ENCODE results near the gene HOXB5. TPM values are rescaled to one million over a fixed set of nuclear protein-coding genes. Genes with fewer than 3 reads are reported as not detected.
A peak's percentile ranks its signal among the peaks of the same experiment; 100 is the strongest.

The HOXB5 gene
- polyA plus RNA-seq, 1 donor = 0.48 TPM

DNA sequence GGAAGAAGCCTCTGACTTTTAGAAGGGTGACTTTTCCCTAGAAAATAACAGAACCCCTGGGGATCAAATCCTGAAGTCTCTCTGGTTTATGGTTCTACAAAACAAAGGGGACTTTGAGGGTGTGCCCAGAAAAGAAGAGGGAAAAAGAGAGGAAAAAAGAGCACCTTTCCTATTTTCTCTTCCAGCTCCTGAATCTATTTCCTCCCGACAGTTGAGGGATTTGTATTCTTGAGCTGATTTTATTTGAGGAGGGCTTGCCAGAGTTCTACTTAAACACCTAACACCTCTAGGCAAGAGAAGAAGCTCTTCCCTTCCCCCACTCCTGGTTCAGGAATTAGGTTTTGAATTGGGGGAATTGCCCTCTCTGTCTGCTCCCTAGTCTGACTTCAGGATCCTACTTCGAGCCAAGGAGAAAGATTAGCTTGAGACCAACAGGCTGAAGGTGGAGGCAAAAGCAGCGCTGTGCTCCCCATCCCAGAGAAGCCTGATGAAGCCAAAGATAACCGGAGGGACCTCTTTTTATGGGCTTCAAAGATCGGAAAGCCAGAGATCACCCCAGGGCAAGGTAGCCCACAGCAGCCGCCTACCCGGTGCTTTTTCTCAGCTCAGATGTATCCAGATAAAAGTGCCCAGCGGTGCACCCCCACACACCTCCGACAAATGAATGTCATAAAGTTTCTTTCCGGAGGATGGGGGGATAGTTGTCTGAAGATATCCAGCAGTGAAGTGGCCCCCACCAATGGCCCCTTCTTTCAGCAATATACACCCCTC is 4.3 kb downstream of the HOXB5 start:
- DNase-seq = no peak

DNA sequence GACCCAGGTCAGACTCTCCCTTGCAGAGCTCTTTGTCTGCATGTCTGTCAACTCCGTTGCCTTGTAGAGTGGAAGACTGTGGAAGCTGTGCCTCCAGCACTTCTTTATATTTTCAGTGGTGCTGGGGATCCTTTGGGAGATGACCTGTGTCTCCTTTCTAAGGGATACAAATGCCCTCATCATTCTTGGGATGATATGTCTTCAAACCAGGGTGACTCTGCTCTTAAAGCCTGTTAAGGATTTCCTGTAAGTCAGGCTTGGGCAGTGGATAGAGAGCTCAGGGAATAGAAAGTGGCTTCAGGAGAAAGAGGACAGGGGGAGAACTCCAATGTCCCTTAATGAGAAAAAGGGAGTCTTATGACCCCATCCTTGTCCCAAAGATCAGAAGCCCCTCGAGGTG is 5.1 kb downstream of the HOXB5 start:
- DNase-seq = no peak

DNA sequence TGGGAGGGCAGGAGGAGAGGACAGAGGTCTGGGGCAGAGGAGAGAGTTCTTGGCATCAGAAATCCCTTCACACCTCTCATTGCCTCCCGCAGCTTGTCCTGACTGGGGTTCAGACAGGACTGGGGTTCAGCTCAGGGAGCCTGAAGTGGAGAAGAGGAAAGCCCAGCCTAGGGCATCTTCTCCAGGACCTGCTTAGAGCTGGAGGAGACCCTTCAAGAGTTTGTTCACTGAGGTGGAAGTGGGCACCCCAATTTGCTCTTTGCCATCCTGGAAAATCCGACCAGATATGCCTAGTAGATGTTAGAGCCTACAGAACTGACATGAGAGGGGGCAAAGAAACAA is 5.5 kb downstream of the HOXB5 start:
- no peak for DNase-seq

GRCh38 chr17:48587276-48588073 is 6.1 kb downstream of the HOXB5 start:
- no peak for DNase-seq

- no peak for DNase-seq
These were observed 7.0 kb downstream of the HOXB5 start for GRCh38 chr17:48586355-48587258.

DNA sequence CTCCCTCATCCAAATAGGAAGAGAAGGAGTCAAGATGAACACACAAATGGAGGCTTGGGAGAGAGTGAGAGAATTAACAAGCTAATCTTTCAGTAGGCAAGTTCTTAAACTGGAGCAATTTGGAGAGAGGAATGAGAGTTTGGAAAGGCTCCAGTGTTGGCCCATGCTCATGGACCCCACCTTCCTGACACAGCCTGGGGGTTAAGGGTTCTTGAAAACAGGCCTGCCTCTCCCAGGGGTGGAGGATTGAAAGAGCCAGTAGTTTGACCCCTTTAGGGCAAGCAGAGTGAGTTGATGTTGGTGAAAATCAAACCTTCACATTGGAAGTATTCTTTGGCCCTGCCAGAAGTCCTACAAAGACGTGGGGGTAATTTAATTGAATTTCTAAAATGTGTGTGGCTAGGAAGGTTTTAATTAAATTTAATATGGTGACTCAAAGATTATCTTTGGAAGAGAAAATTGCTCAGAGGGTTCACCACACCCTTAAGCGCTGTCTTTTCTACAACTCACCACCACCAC is 9.3 kb downstream of the HOXB5 start:
- no peak for DNase-seq

GRCh38 chr17:48583708-48584222 is 9.8 kb downstream of the HOXB5 start:
- no peak for DNase-seq

- no peak for DNase-seq
These were observed 10.9 kb downstream of the HOXB5 start for GRCh38 chr17:48582750-48583069.

DNA sequence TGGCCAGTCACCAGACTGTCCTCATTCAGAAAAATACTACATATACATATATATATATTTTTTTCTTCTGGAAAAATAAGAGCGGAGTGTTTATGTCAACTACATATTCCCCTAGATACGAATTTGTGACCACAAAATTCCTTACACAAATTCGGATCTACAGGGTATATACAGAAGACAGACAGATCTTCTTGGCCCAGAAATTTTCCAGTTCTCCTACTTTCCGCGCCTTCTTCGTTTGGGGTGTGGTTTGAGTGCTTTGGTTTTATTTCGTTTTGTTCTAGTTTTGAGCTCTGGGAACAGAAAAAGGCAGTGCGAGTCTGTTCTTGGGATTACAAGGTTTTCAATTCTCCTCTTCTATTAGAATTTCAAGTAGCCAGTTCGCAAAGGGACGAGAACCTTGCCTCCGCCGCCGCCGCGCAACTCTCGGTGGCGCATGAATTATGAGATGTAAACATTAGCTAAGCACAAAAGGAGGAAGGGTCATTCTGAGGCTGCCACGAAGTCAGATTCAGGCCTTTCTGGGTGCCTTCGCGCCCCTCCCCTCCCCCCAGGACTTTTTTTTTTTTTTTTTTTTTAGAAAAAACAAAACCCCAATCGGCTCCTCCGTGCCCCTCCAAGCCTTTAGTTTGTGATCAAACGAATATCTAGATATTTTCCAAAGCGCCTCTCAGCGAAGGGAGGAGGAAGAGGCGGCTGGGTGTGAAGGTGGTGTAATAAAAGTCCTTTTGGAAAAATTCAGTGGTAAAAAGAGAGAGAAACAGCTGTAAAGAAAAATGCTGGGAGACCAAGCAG is 13.6 kb downstream of the HOXB5 start:
- no peak for DNase-seq

DNA sequence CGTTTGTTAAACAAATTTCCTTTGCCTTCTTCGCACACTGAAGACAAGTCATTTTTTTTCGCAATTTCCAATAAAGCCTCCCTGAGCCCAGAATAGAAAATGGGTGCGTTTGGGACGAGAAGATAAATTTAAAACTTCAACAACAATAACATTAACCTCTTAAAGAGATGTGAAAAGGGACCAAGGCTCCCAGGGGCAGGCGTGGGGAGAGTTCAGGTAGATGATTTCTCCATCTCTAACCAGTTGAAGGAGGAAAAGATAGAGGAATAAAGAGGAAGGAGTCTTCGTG is 14.2 kb downstream of the HOXB5 start:
- DNase-seq = no peak

GRCh38 chr17:48578616-48579470 is 14.7 kb downstream of the HOXB5 start:
- DNase-seq = no peak

- DNase-seq = peak; percentile 43
These were observed 15.5 kb downstream of the HOXB5 start, which contains the start of gene HOXB4 for GRCh38 chr17:48577946-48578615. Gene HOXB4 (minus strand): TSS chr17:48578350. CDS start chr17:48578319, 31 bp downstream.

DNA sequence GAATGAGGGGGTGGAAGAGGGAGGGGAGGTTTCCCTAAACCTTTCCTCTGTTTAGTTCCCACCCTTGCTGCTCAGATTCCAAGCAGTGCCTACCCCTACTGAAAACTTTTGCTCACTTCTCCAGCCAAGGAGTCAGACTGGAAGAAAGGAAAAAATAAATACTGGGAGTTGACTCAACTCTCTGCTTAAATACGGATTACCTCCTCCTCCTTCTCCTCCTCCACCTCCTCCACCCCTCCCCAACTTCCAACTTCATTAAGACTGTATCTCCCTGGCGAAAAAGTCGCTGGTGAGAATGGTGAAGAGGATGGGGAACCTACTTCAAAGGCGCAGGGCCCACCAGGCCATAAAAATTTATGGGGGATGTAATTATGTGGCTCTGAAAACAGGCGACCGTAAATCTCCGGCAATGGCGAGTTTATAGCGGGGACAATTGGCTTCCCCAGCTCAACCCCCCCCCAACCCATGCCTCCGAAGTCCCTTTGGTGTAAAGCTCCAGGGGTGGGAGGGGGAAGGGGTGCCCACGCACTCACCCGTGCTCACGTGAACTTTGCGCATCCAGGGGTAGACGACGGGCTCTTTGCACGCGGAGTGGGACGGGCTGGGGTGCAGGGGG is 16.1 kb downstream of the HOXB5 start:
- DNase-seq = no peak

DNA sequence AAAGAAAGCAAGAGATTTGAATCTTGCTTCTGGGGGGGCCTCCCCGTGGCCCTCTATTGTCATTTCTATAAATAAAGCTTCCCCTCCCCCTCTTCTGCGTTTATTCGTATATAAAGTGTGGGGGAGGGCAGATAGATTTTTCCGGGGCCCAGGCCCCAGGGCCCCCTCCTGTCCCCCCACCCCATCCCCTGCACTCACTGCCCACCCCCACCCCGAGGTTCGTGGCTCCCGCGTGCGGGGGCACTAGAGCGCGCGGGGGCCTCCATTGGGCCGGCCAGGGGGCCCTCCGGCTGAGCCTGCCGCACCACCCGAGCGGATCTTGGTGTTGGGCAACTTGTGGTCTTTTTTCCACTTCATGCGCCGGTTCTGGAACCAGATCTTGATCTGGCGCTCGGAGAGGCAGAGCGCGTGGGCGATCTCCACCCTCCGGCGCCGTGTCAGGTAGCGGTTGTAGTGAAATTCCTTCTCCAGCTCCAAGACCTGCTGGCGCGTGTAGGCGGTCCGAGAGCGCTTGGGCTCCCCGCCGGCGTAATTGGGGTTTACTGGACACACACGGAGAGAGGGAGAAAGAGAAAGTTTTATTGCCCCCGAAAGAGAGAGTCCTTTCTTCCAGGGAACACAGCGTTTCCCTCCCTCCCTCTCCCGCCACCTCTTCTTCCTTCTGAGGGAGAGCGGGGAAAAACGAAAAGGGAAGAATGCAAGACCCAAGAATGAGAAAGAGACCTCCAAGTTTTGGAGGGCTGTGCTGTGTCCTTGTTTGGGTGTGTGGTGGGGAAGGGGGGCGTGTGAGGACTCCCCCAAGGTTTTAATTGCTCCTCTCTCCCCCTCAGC is 16.9 kb downstream of the HOXB5 start:
- no peak for DNase-seq

- no peak for DNase-seq
These were observed 17.7 kb downstream of the HOXB5 start for GRCh38 chr17:48575673-48576478.

DNA sequence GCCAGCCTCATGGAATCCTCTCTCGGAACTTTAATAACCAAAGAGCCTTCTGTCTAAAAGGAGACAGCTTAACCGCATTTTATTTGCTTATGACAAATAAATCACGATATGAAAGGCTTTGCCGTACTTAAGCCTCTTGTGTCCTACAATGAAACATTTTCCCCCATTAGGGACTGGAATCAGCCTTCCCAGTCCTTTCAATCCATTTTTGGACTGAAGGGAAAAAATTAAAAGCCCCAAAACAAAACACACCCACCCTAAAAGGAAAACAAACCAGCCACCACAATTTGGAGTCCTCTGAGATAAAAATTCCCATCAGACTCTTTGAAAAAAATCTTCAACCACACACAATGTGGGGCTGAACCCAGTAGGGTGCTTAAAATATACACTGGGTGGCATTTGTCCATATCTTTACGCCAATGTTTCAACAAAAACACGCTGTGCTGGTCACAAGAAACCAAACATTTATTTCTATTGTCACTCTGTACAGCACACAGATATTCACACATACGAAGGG is 18.5 kb downstream of the HOXB5 start:
- DNase-seq = no peak

GRCh38 chr17:48574505-48575065 is 19.0 kb downstream of the HOXB5 start:
- DNase-seq = no peak

Measured in hindlimb muscle (tissue), 1 donor.